CD14-positive monocyte (primary cell): ENCODE data around the gene CYP3A4. TPM values are rescaled to one million over a fixed set of nuclear protein-coding genes. Genes with fewer than 3 reads are reported as not detected.

ENCODE experiments used
- DNase-seq, 3 donors: peaks; one replicate each; pipeline ENCODE4 v3.0.0-alpha.2; 2011 to 2022
- H2AFZ ChIP-seq: 2 replicates; pipeline ENCODE4 v1.6.0; 2012; ENCODE audit warnings: mild to moderate bottlenecking, low read depth, low read length, inconsistent platforms; ENCODE audit not compliant: insufficient read depth, poor library complexity, severe bottlenecking
- H3K27ac ChIP-seq, 2 donors: 1 replicate in 1 of 2; 2 replicates in 1 of 2; pipeline ENCODE4 v1.5.1; 2012 to 2013; ENCODE audit warnings: low read length in 2 of 2, control low read depth in 1 of 2, inconsistent platforms in 1 of 2, low read depth in 1 of 2, mild to moderate bottlenecking in 1 of 2
- H3K27me3 ChIP-seq, 2 donors: one replicate each; pipeline versions ENCODE4 v1.6.0 to v1.6.1; 2011 to 2013; ENCODE audit warnings: low read length in 2 of 2; ENCODE audit not compliant: control insufficient read depth in 2 of 2, insufficient read depth in 2 of 2
- H3K36me3 ChIP-seq, 2 donors: replicated peaks in 1 of 2; 1 replicate in 1 of 2; 2 replicates in 1 of 2; pipeline versions ENCODE4 v1.5.1 to v1.6.1; 2012 to 2013; ENCODE audit warnings: low read length in 2 of 2, control low read depth in 1 of 2, inconsistent platforms in 1 of 2, mild to moderate bottlenecking in 1 of 2; ENCODE audit not compliant: insufficient read depth in 2 of 2, control insufficient read depth in 1 of 2
- H3K4me1 ChIP-seq, 2 donors: 1 replicate in 1 of 2; 2 replicates in 1 of 2; pipeline versions ENCODE4 v1.5.1 to v1.6.1; 2012 to 2013; ENCODE audit warnings: low read length in 2 of 2, control low read depth in 1 of 2, inconsistent platforms in 1 of 2, mild to moderate bottlenecking in 1 of 2, moderate library complexity in 1 of 2; ENCODE audit not compliant: insufficient read depth in 2 of 2, control insufficient read depth in 1 of 2
- H3K4me2 ChIP-seq: replicated peaks from 2 replicates; pipeline ENCODE3; 2012; ENCODE audit warnings: low read length, moderate library complexity, mild to moderate bottlenecking; ENCODE audit not compliant: poor library complexity, severe bottlenecking; ENCODE audit errors: extremely low read depth
- H3K4me3 ChIP-seq, 3 experiments: fragments of 200-600 bp in 1 of 3; sonication (generic) in 1 of 3; replicated peaks in 1 of 3; 1 replicate in 2 of 3; 2 replicates in 1 of 3; pipeline ENCODE4 v1.5.1; 2011 to 2013; ENCODE audit warnings: low read length in 3 of 3, mild to moderate bottlenecking in 3 of 3, control low read depth in 2 of 3, low read depth in 2 of 3, inconsistent platforms in 1 of 3, moderate library complexity in 1 of 3
- H3K79me2 ChIP-seq: 2 replicates; pipeline ENCODE4 v1.6.0; 2012; ENCODE audit warnings: mild to moderate bottlenecking, control low read depth, inconsistent platforms, low read length, moderate library complexity; ENCODE audit not compliant: insufficient read depth
- H3K9ac ChIP-seq: 2 replicates; pipeline ENCODE4 v1.6.0; 2017; ENCODE audit warnings: low read length, mild to moderate bottlenecking; ENCODE audit not compliant: insufficient read depth, poor library complexity, severe bottlenecking
- H3K9me3 ChIP-seq, 2 donors: replicated peaks in 1 of 2; 1 replicate in 1 of 2; 2 replicates in 1 of 2; pipeline versions ENCODE4 v1.5.1 to v1.6.1; 2012 to 2013; ENCODE audit warnings: low read length in 2 of 2, control low read depth in 1 of 2; ENCODE audit not compliant: control insufficient read depth in 1 of 2, insufficient read depth in 1 of 2
- H4K20me1 ChIP-seq: 2 replicates; pipeline ENCODE4 v1.6.0; 2012; ENCODE audit warnings: mild to moderate bottlenecking, low read length, control low read depth, moderate library complexity; ENCODE audit not compliant: insufficient read depth
- H3K27ac Mint-ChIP-seq, 7 donors: one replicate each; pipeline ENCODE4 v1.8.0; 2020; ENCODE audit warnings: mild to moderate bottlenecking in 7 of 7, mixed read lengths in 7 of 7, moderate library complexity in 6 of 7, inconsistent platforms in 2 of 7
- H3K27me3 Mint-ChIP-seq, 3 donors: one replicate each; pipeline ENCODE4 v1.8.0; 2021 to 2022; ENCODE audit warnings: low read depth in 3 of 3, mild to moderate bottlenecking in 3 of 3, mixed read lengths in 3 of 3, moderate library complexity in 3 of 3, inconsistent platforms in 1 of 3
- H3K36me3 Mint-ChIP-seq, 2 donors: one replicate each; pipeline ENCODE4 v1.8.0; 2020; ENCODE audit warnings: mixed read lengths in 2 of 2, inconsistent platforms in 1 of 2, mild to moderate bottlenecking in 1 of 2
- H3K4me1 Mint-ChIP-seq: one replicate; pipeline ENCODE4 v1.8.0; 2020; ENCODE audit warnings: mild to moderate bottlenecking, mixed read lengths
- H3K4me3 Mint-ChIP-seq, 2 donors: one replicate each; pipeline ENCODE4 v1.8.0; 2020; ENCODE audit warnings: mild to moderate bottlenecking in 2 of 2, mixed read lengths in 2 of 2, moderate library complexity in 1 of 2
- H3K9me3 Mint-ChIP-seq, 7 donors: one replicate each; pipeline ENCODE4 v1.8.0; 2020 to 2022; ENCODE audit warnings: mixed read lengths in 7 of 7, mild to moderate bottlenecking in 6 of 7, moderate library complexity in 6 of 7, inconsistent platforms in 2 of 7
- CTCF ChIP-seq: fragments of 200-600 bp; IDR thresholded peaks from one replicate; pipeline ENCODE4 v1.8.0; 2022; ENCODE audit warnings: antibody characterized with exemption, mild to moderate bottlenecking
- WGBS: methylation state at CpG from one replicate; pipeline ENCODE4 v1.1.5; 2013; ENCODE audit warnings: missing lambda C conversion rate; ENCODE audit not compliant: insufficient coverage; 5-methylcytosine and 5-hydroxymethylcytosine counted together
- intact Hi-C, 2 donors: fragments of 100-400 bp; cut with micrococcal nuclease; formaldehyde crosslinking; loops; one replicate each; pipeline versions ENCODE4 v1.15.0 to v1.15.1; 2023
- polyA plus RNA-seq, 3 donors: library from polyadenylated mRNA; depleted of rRNA in 1 of 3; unstranded in 2 of 3; stranded (reverse) in 1 of 3; fragments of 300-500 nt in 2 of 3; fragments of >200 nt in 1 of 3; fragmentation: Illumina TruSeq in 2 of 3; gene quantifications; 1 replicate in 2 of 3; 2 replicates in 1 of 3; pipeline ENCODE4 v1.2.3, GENCODE V29; 2012 to 2021

CYP3A4 gene
- polyA plus RNA-seq, 3 donors = not detected

- Histone ChIP-seq H3K4me3 (no peak overlapping the region), H3K4me1 (no peaks in the 10 kb centered on the region), H2AFZ (no peak overlapping the region), H3K27me3 (peaks cover 0 to 6% of the 10 kb centered on the region in 2 donors), H3K9me3 (no peaks in the 10 kb centered on the region), H4K20me1 (no peaks in the 10 kb centered on the region), H3K9ac (no peak overlapping the region), H3K79me2 (no peaks in the 10 kb centered on the region), H3K4me2 (no peak overlapping the region), H3K27ac (no peak overlapping the region), H3K36me3 (no peaks in the 10 kb centered on the region)
- peaks cover 0 to 12% (median 6%) of the 10 kb centered on the region in 3 donors for H3K27me3 Mint-ChIP-seq
- no peak overlapping the region for H3K27ac Mint-ChIP-seq
- no peak for DNase-seq
- H3K4me3 Mint-ChIP-seq = no peak overlapping the region
- intact Hi-C loops = no loop called here
- no peaks in the 10 kb centered on the region for H3K36me3 Mint-ChIP-seq
- no peak for TF ChIP-seq CTCF
- H3K9me3 Mint-ChIP-seq = no peaks in the 10 kb centered on the region
- H3K4me1 Mint-ChIP-seq = peaks cover 3% of the 10 kb centered on the region
Observed at GRCh38 chr7:99831595-99831994, 47.6 kb upstream of the CYP3A4 start.

- no CpG with 5 or more reads among the region's 1 CpG for WGBS
- H3K4me2 ChIP-seq = no peak overlapping the region
- no peak for TF ChIP-seq CTCF
- Mint-ChIP-seq H3K4me3 (no peak overlapping the region), H3K36me3 (no peaks in the 10 kb centered on the region), H3K27me3 (peaks cover 2 to 16% (median 8%) of the 10 kb centered on the region in 3 donors), H3K9me3 (no peaks in the 10 kb centered on the region), H3K4me1 (peaks cover 2% of the 10 kb centered on the region), H3K27ac (no peak overlapping the region)
- DNase-seq = no peak
- intact Hi-C loops = no loop called here
- no peaks in the 10 kb centered on the region for H3K4me1 ChIP-seq
- no peak overlapping the region for H3K9ac ChIP-seq
- H3K9me3 ChIP-seq = no peaks in the 10 kb centered on the region
- H3K4me3 ChIP-seq = no peak overlapping the region
- H3K36me3 ChIP-seq = no peaks in the 10 kb centered on the region
- no peak overlapping the region for H3K27ac ChIP-seq
- no peaks in the 10 kb centered on the region for H4K20me1 ChIP-seq
- H2AFZ ChIP-seq = no peak overlapping the region
- no peaks in the 10 kb centered on the region for H3K79me2 ChIP-seq
- H3K27me3 ChIP-seq = peaks cover 3 to 6% of the 10 kb centered on the region in 2 donors
Observed at GRCh38 chr7:99829524-99830160, 45.7 kb upstream of the CYP3A4 start.
